Prostate gland (tissue), 2 donors: ENCODE results near the gene RPS17. TPM values are rescaled to one million over a fixed set of nuclear protein-coding genes. Genes with fewer than 3 reads are reported as not detected.
A peak's percentile ranks its signal among the peaks of the same experiment; 100 is the strongest.

ENCODE experiments used
- DNase-seq: peaks from one replicate; pipeline ENCODE4 v3.0.0-alpha.2; 2019; ENCODE audit warnings: low spot score
- H3K27ac ChIP-seq, 2 donors: fragments of 200-600 bp; sonication (generic); 2 replicates each; pipeline ENCODE4 v1.5.1; 2017 to 2019
- H3K27me3 ChIP-seq: fragments of 200-600 bp; sonication (generic); replicated peaks from 2 replicates; pipeline ENCODE4 v1.5.1; 2019; ENCODE audit not compliant: insufficient read depth
- H3K36me3 ChIP-seq, 2 donors: fragments of 200-600 bp; sonication (generic); 1 replicate in 1 of 2; 2 replicates in 1 of 2; pipeline versions ENCODE4 v1.5.1 to v1.8.1; 2017 to 2019
- H3K4me1 ChIP-seq: fragments of 200-600 bp; sonication (generic); replicated peaks from 2 replicates; pipeline ENCODE4 v1.5.1; 2019
- H3K4me3 ChIP-seq, 2 donors: fragments of 200-600 bp; sonication (generic); 2 replicates each; pipeline ENCODE4 v1.5.1; 2017 to 2019
- H3K9me3 ChIP-seq: fragments of 200-600 bp; sonication (generic); 2 replicates; pipeline ENCODE4 v1.5.1; 2017
- POLR2A ChIP-seq: fragments of 450-650 bp; IDR thresholded peaks from one replicate; pipeline ENCODE4 v1.6.1; 2016; ENCODE audit warnings: antibody characterized with exemption, mild to moderate bottlenecking
- POLR2AphosphoS5 ChIP-seq: sonication (generic); formaldehyde crosslinking; IDR thresholded peaks from one replicate; pipeline ENCODE4 v1.6.1; 2017; ENCODE audit warnings: antibody characterized with exemption
- WGBS: methylation state at CpG from one replicate; pipeline ENCODE4 v1.1.5; 2018; 5-methylcytosine and 5-hydroxymethylcytosine counted together
- intact Hi-C: fragments of 100-400 bp; cut with DNase I; formaldehyde crosslinking; loops from one replicate; pipeline ENCODE4 v1.14.2; 2022
- total RNA-seq, 2 donors: library from RNA; depleted of rRNA; stranded (reverse); fragments of >200 nt; gene quantifications; one replicate each; pipeline ENCODE4 v1.1.0, GENCODE V29; 2016
- TF ChIP-seq, protein P1 (sequence below), 4 experiments: fragments of 200-600 bp in 2 of 4; fragments of 450-650 bp in 2 of 4; sonication (generic) in 2 of 4; IDR thresholded peaks; 1 replicate in 3 of 4; 2 replicates in 1 of 4; pipeline ENCODE4 v1.5.1; 2016 to 2019; ENCODE audit warnings: antibody characterized with exemption in 4 of 4, mild to moderate bottlenecking in 2 of 4, moderate library complexity in 2 of 4

RPS17 gene
- total RNA-seq, 2 donors from 2014 or later: 995 to 3,415 TPM

DNA sequence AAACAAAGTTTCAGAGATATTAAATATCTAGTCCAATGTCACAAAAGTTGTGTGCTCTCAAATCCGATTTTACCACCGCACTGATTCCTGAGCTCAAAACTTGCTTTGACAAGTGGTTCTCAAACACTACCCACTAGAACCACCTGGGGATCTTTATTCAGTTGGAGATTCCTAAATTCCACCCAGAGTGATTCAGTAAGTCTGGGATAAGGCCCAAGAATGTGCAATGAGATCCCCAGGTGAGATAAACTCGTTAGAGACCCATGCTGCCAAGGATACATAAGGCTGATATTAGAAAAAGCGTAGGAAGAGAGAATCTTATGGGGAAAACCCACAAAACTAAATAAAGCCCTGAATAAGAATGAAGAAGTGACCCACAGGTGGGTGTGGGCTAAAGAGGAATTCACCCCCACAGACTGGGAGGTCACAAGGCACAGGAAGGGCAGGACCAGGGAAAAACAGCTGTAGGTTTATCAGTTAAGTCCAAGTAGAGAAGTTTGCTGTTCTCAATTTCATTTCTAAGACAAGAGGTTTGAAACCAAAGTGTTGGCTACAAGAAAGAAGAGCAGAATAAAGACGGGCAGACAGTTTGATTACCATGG is 11.5 kb upstream of the RPS17 start:
- TF ChIP-seq, protein P1, sequence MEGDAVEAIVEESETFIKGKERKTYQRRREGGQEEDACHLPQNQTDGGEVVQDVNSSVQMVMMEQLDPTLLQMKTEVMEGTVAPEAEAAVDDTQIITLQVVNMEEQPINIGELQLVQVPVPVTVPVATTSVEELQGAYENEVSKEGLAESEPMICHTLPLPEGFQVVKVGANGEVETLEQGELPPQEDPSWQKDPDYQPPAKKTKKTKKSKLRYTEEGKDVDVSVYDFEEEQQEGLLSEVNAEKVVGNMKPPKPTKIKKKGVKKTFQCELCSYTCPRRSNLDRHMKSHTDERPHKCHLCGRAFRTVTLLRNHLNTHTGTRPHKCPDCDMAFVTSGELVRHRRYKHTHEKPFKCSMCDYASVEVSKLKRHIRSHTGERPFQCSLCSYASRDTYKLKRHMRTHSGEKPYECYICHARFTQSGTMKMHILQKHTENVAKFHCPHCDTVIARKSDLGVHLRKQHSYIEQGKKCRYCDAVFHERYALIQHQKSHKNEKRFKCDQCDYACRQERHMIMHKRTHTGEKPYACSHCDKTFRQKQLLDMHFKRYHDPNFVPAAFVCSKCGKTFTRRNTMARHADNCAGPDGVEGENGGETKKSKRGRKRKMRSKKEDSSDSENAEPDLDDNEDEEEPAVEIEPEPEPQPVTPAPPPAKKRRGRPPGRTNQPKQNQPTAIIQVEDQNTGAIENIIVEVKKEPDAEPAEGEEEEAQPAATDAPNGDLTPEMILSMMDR (IDR thresholded peaks at IDR 0.05): no peak
- TF ChIP-seq POLR2AphosphoS5: peak; percentile 47
- Histone ChIP-seq H3K4me1 (no peaks in the 10 kb centered on the region), H3K4me3 (no peak overlapping the region), H3K36me3 (no peaks in the 10 kb centered on the region), H3K27me3 (no peaks in the 10 kb centered on the region), H3K9me3 (no peaks in the 10 kb centered on the region), H3K27ac (no peak overlapping the region)
- intact Hi-C loops: no loop called here
- WGBS: 35% methylated on average over 5 of the region's 5 CpGs
- DNase-seq: no peak

DNA sequence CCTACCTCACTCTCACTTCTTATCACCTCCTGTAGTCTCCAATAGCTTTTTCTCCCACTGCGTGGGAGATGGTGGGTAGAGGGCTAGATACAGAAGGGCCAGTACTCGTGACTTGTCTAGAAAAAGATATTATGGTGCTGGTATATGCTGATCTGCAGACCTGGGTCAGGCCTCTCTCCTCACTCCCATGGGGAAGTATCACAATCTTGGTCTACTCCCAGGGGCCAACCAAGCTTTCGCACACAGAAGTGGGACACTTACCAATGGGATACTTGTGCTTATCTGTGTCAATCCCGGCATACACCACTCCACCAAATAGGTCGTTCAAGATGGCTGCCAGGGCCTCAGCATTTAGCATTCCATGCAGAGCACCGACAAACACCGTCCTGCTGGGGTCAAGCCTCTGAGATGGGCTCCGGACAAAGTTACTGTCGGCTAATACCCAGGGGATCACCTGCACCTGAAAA is 9.0 kb upstream of the RPS17 start:
- TF ChIP-seq POLR2AphosphoS5: no peak
- TF ChIP-seq, protein P1 (IDR thresholded peaks at IDR 0.05): no peak
- TF ChIP-seq POLR2A: no peak
- WGBS: 94% methylated on average over 9 of the region's 9 CpGs
- no peaks in the 10 kb centered on the region for H3K36me3 ChIP-seq
- no peaks in the 10 kb centered on the region for H3K4me1 ChIP-seq
- no peak overlapping the region for H3K4me3 ChIP-seq
- intact Hi-C loops: no loop called here
- no peak for DNase-seq
- H3K9me3 ChIP-seq: no peaks in the 10 kb centered on the region
- no peak overlapping the region for H3K27ac ChIP-seq
- H3K27me3 ChIP-seq: no peaks in the 10 kb centered on the region

DNA sequence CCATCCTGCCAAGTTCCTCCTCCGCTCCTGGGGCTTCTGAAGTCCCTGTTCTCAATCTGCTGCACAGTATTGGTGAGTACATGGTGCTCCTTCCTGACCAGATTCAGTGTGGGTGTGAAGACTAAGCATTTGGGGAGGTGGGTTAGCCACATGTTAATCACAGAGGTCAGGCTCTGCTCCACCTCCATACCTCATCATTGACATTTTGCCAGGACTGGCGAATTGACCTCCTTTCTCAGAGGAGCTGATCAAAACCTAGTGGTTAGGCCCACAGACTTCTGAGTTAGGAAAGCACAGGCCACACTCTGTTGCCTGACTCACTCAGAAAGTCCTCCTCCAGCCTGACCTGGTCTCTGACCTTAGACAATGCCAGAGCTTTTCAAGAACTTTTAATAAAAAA is 8.4 kb upstream of the RPS17 start:
- H3K27ac ChIP-seq: no peak overlapping the region
- no peaks in the 10 kb centered on the region for H3K9me3 ChIP-seq
- no peak for DNase-seq
- intact Hi-C loops: no loop called here
- no peak overlapping the region for H3K4me3 ChIP-seq
- H3K27me3 ChIP-seq: no peaks in the 10 kb centered on the region
- WGBS: 87% methylated on average over 2 of the region's 2 CpGs
- H3K36me3 ChIP-seq: no peaks in the 10 kb centered on the region
- no peak for TF ChIP-seq POLR2AphosphoS5
- no peak for TF ChIP-seq POLR2A
- TF ChIP-seq, protein P1 (IDR thresholded peaks at IDR 0.05): no peak
- H3K4me1 ChIP-seq: no peaks in the 10 kb centered on the region

GRCh38 chr15:82545478-82545877 is 5.2 kb upstream of the RPS17 start:
- Histone ChIP-seq H3K36me3 (no peaks in the 10 kb centered on the region), H3K4me1 (no peaks in the 10 kb centered on the region), H3K27ac (no peak overlapping the region), H3K27me3 (no peaks in the 10 kb centered on the region), H3K4me3 (no peak overlapping the region), H3K9me3 (no peaks in the 10 kb centered on the region)
- DNase-seq: no peak
- no peak for TF ChIP-seq POLR2AphosphoS5
- TF ChIP-seq, protein P1 (IDR thresholded peaks at IDR 0.05): no peak
- TF ChIP-seq POLR2A: no peak
- intact Hi-C loops: no loop called here
- 73% methylated on average over 6 of the region's 6 CpGs for WGBS

- H3K36me3 ChIP-seq: no peaks in the 10 kb centered on the region
- H3K9me3 ChIP-seq: no peaks in the 10 kb centered on the region
- 41% methylated on average over 3 of the region's 3 CpGs for WGBS
- DNase-seq: no peak
- TF ChIP-seq, protein P1 (IDR thresholded peaks at IDR 0.05): no peak
- TF ChIP-seq POLR2A (no peak), POLR2AphosphoS5 (no peak)
- intact Hi-C loops: no loop called here
- no peaks in the 10 kb centered on the region for H3K27me3 ChIP-seq
- no peaks in the 10 kb centered on the region for H3K4me1 ChIP-seq
- no peak overlapping the region for H3K27ac ChIP-seq
- no peak overlapping the region for H3K4me3 ChIP-seq
Measured at GRCh38 chr15:82545002-82545401, 4.7 kb upstream of the RPS17 start.
